ENCODE results near the gene CLOCK.

Gene CLOCK

DNA sequence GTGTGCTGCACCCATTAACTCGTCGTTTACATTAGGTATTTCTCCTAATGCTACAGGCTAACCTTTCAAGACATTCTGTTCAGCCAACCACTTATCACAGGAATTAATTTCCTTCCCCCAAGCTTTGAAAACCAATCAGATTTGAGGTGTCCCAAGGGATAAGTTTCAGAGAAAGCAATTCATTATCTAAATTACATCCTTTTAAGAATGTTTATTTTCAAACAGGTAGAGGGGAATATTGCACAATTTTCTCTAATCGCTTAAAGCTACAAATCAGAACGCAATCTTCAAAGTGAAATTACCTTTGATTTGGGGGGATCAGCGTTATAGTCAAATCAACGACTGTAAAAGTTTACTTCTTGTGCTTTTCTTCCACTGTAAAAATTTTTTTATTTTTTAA, 1.6 kb downstream of the CLOCK start:
- Histone ChIP-seq H3K27ac (peak overlapping the region in 1 of 2 donors; percentile 98), H3K4me3 (peak overlapping the region; percentile 90)
- no peak for TF ChIP-seq CTCF (IDR thresholded peaks at IDR 0.05)
- no peak for DNase-seq (ENCODE audit: low spot score)

DNA sequence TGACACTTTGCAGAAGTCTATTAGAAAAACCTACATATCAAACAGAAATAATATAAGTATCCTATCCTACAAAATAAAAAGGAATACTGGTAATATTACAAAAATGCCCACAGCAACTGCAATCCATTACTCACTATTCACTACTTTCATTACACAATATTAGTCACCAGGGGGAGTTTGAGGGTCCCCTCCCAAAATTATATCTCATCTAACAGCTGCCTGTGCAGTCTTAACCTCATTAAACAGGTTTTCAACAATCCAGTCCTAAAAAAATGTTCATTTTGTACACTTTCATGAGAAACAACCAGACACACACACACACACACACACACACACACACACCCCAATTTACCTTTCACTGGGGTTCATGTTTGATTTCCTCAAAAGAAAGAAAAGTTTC, 2.9 kb downstream of the CLOCK start:
- no peak for DNase-seq (ENCODE audit: low spot score)
- no peak overlapping the region for H3K27ac ChIP-seq
- no peak overlapping the region for H3K4me3 ChIP-seq
- no peak for TF ChIP-seq CTCF (IDR thresholded peaks at IDR 0.05)

GRCh38 chr4:55540271-55540670, 6.4 kb downstream of the CLOCK start:
- TF ChIP-seq CTCF (IDR thresholded peaks at IDR 0.05), result no peak

DNA sequence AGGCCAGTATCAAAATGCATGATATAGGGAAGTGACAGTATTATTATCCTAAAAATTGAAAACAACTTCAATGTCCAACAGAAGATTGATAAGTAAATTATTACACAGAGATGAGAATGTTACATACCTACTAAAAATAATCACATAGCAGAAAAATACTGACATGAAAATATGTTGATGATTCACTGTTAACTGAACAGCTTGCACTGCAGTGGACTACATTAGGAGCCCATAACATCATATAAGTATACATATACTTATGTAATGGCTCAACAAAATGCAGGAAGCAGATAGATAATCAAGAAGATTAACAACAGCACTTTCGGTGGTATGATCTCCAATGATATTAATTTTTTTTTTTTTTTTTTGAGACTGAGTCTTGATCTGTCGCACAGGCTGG, 7.1 kb downstream of the CLOCK start:
- H3K4me3 ChIP-seq, result no peak overlapping the region
- DNase-seq (ENCODE audit: low spot score), result no peak
- TF ChIP-seq CTCF (IDR thresholded peaks at IDR 0.05), result no peak

More at GRCh38 chr4:55540271-55540670, 6.4 kb downstream of the CLOCK start:
- H3K27ac ChIP-seq, result no peak overlapping the region
- no peak for DNase-seq (ENCODE audit: low spot score)
- no peak overlapping the region for H3K4me3 ChIP-seq

DNA sequence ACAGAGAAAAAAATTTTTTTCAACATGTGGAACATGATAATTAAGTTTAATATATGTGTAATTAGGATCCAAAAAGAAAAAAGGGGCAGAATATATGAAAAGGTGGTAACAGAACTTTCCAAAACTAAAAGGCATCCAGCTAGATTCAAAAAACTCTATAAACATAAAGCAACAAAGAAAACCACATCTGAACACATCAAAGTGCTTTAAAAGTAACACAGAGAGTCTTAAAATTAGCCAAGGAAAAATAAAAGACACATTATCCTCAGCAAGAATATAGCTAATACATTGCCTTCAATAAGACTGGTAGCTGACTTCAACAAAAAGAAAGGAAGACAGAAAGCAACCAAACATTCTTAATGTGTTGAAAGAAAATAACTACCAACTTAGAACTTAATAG, 8.2 kb downstream of the CLOCK start:
- no peak overlapping the region for H3K4me3 ChIP-seq
- no peak for TF ChIP-seq CTCF (IDR thresholded peaks at IDR 0.05)
- no peak overlapping the region for H3K27ac ChIP-seq
- no peak for DNase-seq (ENCODE audit: low spot score)

More for the DNA sequence above, 7.1 kb downstream of the CLOCK start:
- no peak overlapping the region for H3K27ac ChIP-seq

DNA sequence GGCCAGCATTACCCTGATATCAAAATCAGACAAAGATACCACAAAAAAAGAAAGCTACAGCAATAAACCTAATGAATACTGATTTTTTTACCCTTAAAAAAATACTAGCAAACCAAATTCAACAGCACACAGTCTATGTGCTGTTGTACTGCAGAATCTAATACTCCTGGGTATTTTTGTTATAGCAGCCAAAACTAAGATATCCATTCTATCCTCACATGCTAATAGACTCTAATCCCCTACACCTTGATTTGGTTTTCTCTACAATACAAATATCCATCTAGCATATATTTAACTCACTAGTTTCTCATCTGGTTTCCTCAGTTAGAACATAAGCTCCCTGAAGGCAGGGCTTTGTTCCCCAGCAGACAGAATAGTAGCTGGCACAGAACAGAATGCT, 12.4 kb downstream of the CLOCK start:
- H3K27ac ChIP-seq, result no peak overlapping the region
- no peak for TF ChIP-seq CTCF (IDR thresholded peaks at IDR 0.05)

GRCh38 chr4:55530691-55531090, 16.0 kb downstream of the CLOCK start:
- no peak overlapping the region for H3K27ac ChIP-seq
- DNase-seq (ENCODE audit: low spot score), result no peak
- H3K4me3 ChIP-seq, result no peak overlapping the region
- TF ChIP-seq CTCF (IDR thresholded peaks at IDR 0.05), result no peak

More for the DNA sequence above, 12.4 kb downstream of the CLOCK start:
- no peak for DNase-seq (ENCODE audit: low spot score)
- H3K4me3 ChIP-seq, result no peak overlapping the region
